Panc1 (cell line): ENCODE results near the gene CDK8.

Experiments
- POLR2AphosphoS5 ChIP-seq: IDR thresholded peaks from 2 replicates; pipeline ENCODE4 v1.6.1; 2012; ENCODE audit warnings: mild to moderate bottlenecking, low read depth, low read length, moderate library complexity
- SIN3A ChIP-seq: IDR thresholded peaks from 2 replicates; pipeline ENCODE4 v1.6.1; 2012; ENCODE audit warnings: low read depth, mild to moderate bottlenecking, low read length, moderate library complexity, borderline replicate concordance; ENCODE audit not compliant: insufficient read depth
- TCF7L2 ChIP-seq: IDR thresholded peaks from 2 replicates; pipeline ENCODE4 v1.6.1; 2011; ENCODE audit warnings: mild to moderate bottlenecking, low read depth, low read length, inconsistent platforms
- TF ChIP-seq, protein P1 (sequence below): fragments of 450-650 bp; IDR thresholded peaks from 2 replicates; pipeline ENCODE4 v1.5.1; 2017; ENCODE audit warnings: mild to moderate bottlenecking
- TF ChIP-seq, protein P2 (sequence below), 2 experiments: IDR thresholded peaks; 2 replicates each; pipeline ENCODE4 v1.6.1; 2011 to 2012; ENCODE audit warnings: low read depth in 2 of 2, control low read depth in 1 of 2, low read length in 1 of 2, mild to moderate bottlenecking in 1 of 2, moderate library complexity in 1 of 2; ENCODE audit not compliant: insufficient read depth in 1 of 2

DNA sequence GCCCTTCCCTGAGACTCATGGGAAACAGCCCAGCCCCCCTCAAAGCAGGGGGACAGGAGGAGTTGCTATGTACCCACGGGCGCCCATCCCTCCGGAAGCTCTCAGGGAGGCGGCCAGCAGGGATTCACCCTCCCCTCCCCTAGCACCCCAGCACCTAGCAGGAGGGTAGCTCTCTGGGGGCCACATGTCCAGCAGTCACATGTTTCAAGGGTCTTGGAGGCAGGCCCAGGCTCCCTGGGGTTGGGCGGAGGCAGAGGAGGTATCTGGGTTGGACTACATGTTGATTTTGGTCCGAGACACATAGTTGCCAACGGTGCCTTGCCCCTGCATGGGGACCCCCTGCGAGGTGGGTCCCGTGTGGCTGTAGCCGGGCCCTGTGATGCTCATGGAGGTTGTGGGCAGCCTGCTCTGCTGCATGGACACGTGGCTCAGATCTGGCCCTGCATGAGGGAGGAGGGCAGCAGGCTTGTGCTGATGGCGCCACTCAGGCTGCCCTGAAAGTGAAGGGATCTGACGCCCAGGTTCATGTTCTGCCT is 24.8 kb upstream of the CDK8 start:
- TF ChIP-seq SIN3A: no peak
- TF ChIP-seq, protein P1, sequence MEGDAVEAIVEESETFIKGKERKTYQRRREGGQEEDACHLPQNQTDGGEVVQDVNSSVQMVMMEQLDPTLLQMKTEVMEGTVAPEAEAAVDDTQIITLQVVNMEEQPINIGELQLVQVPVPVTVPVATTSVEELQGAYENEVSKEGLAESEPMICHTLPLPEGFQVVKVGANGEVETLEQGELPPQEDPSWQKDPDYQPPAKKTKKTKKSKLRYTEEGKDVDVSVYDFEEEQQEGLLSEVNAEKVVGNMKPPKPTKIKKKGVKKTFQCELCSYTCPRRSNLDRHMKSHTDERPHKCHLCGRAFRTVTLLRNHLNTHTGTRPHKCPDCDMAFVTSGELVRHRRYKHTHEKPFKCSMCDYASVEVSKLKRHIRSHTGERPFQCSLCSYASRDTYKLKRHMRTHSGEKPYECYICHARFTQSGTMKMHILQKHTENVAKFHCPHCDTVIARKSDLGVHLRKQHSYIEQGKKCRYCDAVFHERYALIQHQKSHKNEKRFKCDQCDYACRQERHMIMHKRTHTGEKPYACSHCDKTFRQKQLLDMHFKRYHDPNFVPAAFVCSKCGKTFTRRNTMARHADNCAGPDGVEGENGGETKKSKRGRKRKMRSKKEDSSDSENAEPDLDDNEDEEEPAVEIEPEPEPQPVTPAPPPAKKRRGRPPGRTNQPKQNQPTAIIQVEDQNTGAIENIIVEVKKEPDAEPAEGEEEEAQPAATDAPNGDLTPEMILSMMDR: no peak
- TF ChIP-seq, protein P2, sequence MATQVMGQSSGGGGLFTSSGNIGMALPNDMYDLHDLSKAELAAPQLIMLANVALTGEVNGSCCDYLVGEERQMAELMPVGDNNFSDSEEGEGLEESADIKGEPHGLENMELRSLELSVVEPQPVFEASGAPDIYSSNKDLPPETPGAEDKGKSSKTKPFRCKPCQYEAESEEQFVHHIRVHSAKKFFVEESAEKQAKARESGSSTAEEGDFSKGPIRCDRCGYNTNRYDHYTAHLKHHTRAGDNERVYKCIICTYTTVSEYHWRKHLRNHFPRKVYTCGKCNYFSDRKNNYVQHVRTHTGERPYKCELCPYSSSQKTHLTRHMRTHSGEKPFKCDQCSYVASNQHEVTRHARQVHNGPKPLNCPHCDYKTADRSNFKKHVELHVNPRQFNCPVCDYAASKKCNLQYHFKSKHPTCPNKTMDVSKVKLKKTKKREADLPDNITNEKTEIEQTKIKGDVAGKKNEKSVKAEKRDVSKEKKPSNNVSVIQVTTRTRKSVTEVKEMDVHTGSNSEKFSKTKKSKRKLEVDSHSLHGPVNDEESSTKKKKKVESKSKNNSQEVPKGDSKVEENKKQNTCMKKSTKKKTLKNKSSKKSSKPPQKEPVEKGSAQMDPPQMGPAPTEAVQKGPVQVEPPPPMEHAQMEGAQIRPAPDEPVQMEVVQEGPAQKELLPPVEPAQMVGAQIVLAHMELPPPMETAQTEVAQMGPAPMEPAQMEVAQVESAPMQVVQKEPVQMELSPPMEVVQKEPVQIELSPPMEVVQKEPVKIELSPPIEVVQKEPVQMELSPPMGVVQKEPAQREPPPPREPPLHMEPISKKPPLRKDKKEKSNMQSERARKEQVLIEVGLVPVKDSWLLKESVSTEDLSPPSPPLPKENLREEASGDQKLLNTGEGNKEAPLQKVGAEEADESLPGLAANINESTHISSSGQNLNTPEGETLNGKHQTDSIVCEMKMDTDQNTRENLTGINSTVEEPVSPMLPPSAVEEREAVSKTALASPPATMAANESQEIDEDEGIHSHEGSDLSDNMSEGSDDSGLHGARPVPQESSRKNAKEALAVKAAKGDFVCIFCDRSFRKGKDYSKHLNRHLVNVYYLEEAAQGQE (IDR thresholded peaks at IDR 0.05; ENCODE audit: insufficient read depth in 1 of 2, low read depth in 2 of 2, low read length in 1 of 2): no peak
- no peak for TF ChIP-seq POLR2AphosphoS5
- no peak for TF ChIP-seq TCF7L2
